ENCODE results near the gene OTUD4. TPM values are rescaled to one million over a fixed set of nuclear protein-coding genes. Genes with fewer than 3 reads are reported as not detected.

The OTUD4 gene
- total and polyA plus RNA-seq, 8 donors, result 5.2 to 53.8 (median 12.4) TPM

GRCh38 chr4:145203410-145203809 lies 23.0 kb upstream of the OTUD4 start:
- Histone ChIP-seq H3K4me1 (peaks cover 0 to 6% (median 0%) of the 10 kb centered on the region in 4 donors), H3K27ac (no peak overlapping the region), H3K9me3 (no peaks in the 10 kb centered on the region), H3K4me3 (no peak overlapping the region), H3K27me3 (no peaks in the 10 kb centered on the region), H3K36me3 (no peaks in the 10 kb centered on the region)
- 83 to 89% (median 86%) methylated on average over 9 of the region's 9 CpGs for WGBS, 5 donors
- TF ChIP-seq POLR2A (IDR thresholded peaks at IDR 0.05) (no peak), POLR2AphosphoS5 (IDR thresholded peaks at IDR 0.05) (no peak), EP300 (IDR thresholded peaks at IDR 0.05) (no peak)
- TF ChIP-seq, protein P1, sequence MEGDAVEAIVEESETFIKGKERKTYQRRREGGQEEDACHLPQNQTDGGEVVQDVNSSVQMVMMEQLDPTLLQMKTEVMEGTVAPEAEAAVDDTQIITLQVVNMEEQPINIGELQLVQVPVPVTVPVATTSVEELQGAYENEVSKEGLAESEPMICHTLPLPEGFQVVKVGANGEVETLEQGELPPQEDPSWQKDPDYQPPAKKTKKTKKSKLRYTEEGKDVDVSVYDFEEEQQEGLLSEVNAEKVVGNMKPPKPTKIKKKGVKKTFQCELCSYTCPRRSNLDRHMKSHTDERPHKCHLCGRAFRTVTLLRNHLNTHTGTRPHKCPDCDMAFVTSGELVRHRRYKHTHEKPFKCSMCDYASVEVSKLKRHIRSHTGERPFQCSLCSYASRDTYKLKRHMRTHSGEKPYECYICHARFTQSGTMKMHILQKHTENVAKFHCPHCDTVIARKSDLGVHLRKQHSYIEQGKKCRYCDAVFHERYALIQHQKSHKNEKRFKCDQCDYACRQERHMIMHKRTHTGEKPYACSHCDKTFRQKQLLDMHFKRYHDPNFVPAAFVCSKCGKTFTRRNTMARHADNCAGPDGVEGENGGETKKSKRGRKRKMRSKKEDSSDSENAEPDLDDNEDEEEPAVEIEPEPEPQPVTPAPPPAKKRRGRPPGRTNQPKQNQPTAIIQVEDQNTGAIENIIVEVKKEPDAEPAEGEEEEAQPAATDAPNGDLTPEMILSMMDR (IDR thresholded peaks at IDR 0.05), result no peak
- DNase-seq, result no peak
- intact Hi-C loops (cut with DNase I; ENCODE audit: low total_unique reads), result no loop called here

DNA sequence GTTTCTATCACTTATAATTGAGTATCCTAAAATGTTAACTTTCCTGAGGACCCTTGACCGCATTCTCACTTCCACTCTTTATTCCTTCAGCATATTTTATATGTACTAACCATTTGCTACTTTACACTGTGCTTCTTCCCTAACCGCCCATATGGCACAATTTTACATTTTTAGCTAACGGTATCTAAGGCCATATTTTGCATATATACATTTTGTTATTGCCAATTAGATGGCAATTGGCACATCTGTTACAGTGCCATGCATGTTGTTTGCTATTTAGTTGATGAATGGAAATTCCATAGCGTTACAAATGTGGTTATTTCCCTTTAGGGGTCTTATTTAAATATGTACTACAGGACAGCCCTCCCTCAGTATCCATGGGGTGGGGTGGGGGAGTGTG lies 20.0 kb upstream of the OTUD4 start:
- WGBS, 5 donors, result 89 to 94% (median 91%) methylated on average over 4 of the region's 4 CpGs

DNA sequence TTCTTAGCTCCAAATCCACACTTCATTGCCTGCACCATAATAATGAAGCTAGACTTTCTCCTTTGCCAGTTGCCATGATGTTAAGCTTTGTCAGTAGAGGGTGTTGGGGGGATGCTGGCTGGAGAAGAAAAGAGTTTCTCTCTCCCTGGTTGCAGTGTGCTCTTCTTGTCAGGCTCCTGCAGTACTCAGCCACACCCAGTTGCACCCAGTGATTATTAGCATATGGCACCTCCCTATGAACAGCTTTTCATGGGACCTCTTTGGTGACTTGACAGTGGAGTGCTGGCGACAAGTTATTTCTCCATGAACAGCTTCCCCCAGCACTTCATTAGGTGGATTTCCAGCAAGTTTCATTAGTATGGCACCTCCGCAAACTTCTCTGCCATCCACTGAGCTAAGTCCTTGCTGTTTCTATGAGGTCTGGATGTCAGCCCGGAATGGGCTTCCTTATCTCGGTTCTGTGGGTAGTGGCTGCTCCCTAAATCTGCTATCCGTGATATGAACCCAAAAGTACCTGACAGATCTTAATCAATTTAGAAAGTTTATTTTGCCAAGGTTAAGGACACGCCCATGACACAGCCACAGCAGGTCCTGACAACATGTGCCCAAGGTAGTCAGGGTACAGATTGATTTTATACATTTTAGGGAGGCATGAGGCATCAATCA lies 18.8 kb upstream of the OTUD4 start:
- intact Hi-C loops (cut with DNase I; ENCODE audit: low total_unique reads), result no loop called here
- no peak overlapping the region for H3K27ac ChIP-seq
- H3K9me3 ChIP-seq, result no peaks in the 10 kb centered on the region
- TF ChIP-seq, protein P1 (IDR thresholded peaks at IDR 0.05), result no peak
- no peak for TF ChIP-seq POLR2A (IDR thresholded peaks at IDR 0.05)
- no peak for TF ChIP-seq EP300 (IDR thresholded peaks at IDR 0.05)
- no peak for TF ChIP-seq POLR2AphosphoS5 (IDR thresholded peaks at IDR 0.05)
- H3K27me3 ChIP-seq, result no peaks in the 10 kb centered on the region
- H3K4me1 ChIP-seq, result peaks cover 0 to 6% (median 0%) of the 10 kb centered on the region in 4 donors
- no peak overlapping the region for H3K4me3 ChIP-seq
- 41 to 75% (median 59%) methylated on average over 6 of the region's 6 CpGs for WGBS, 5 donors
- no peaks in the 10 kb centered on the region for H3K36me3 ChIP-seq
- DNase-seq, result no peak

More for the DNA sequence above, 20.0 kb upstream of the OTUD4 start:
- DNase-seq, result no peak
- Histone ChIP-seq H3K9me3 (no peaks in the 10 kb centered on the region), H3K4me1 (peaks cover 0 to 6% (median 0%) of the 10 kb centered on the region in 4 donors), H3K27me3 (no peaks in the 10 kb centered on the region), H3K36me3 (no peaks in the 10 kb centered on the region), H3K4me3 (no peak overlapping the region), H3K27ac (no peak overlapping the region)
- intact Hi-C loops (cut with DNase I; ENCODE audit: low total_unique reads), result no loop called here
- TF ChIP-seq POLR2AphosphoS5 (IDR thresholded peaks at IDR 0.05), result no peak
- TF ChIP-seq POLR2A (IDR thresholded peaks at IDR 0.05), result no peak

GRCh38 chr4:145196747-145197146 lies 16.4 kb upstream of the OTUD4 start:
- intact Hi-C loops (cut with DNase I; ENCODE audit: low total_unique reads), result no loop called here
- no peaks in the 10 kb centered on the region for H3K36me3 ChIP-seq
- TF ChIP-seq POLR2AphosphoS5 (IDR thresholded peaks at IDR 0.05), result no peak
- TF ChIP-seq POLR2A (IDR thresholded peaks at IDR 0.05), result no peak
- TF ChIP-seq, protein P1 (IDR thresholded peaks at IDR 0.05), result no peak
- no peak for TF ChIP-seq EP300 (IDR thresholded peaks at IDR 0.05)
- no peak overlapping the region for H3K4me3 ChIP-seq
- H3K9me3 ChIP-seq, result no peaks in the 10 kb centered on the region
- WGBS, 5 donors, result 52 to 73% (median 64%) methylated on average over 3 of the region's 3 CpGs
- no peaks in the 10 kb centered on the region for H3K27me3 ChIP-seq
- peaks cover 0 to 6% (median 0%) of the 10 kb centered on the region in 4 donors for H3K4me1 ChIP-seq
- no peak overlapping the region for H3K27ac ChIP-seq
- no peak for DNase-seq

All from stomach (tissue), 9 donors.